ENCODE measurements around the gene ETV7. TPM values are rescaled to one million over a fixed set of nuclear protein-coding genes. Genes with fewer than 3 reads are reported as not detected.

The ETV7 gene
- total and polyA plus RNA-seq, 2 donors (not counting 1 experiment from before 2014, with no cell fraction given) = 0.96 to 2.0 TPM

DNA sequence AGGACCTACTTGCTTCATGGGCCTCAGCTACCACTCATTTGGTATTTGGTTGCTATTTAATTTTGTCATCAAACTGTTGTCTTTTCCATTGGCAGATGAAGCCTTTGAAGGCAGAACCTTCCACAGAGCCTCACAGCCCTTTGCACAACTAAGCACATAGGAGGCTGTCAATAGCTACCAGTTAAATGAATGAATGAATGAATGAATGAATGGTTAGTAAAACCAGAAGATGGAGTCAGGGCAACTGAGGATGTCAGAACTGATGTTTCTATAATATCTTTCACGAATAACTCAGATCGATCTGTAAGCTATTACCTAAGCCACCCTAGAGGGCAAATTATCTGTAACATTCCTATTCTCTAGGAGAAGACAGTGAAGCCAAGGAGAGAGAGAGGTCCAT lies 69.8 kb downstream of the ETV7 start:
- Mint-ChIP-seq H3K9me3 (ENCODE audit: insufficient read depth) (no peaks in the 10 kb centered on the region), H3K27ac (no peak overlapping the region), H3K27me3 (no peaks in the 10 kb centered on the region), H3K4me3 (no peak overlapping the region), H3K4me1 (peaks cover 14% of the 10 kb centered on the region)
- ChIA-PET POLR2A (no interaction called here), CTCF (interaction anchor here (1.1 to 1.3 kb wide), 2 partner anchors 14 to 15 kb away, joined by 3 to 4 read pairs; no protein-coding TSS in a partner anchor)
- Histone ChIP-seq H3K36me3 (replicated peaks in 1 of 2; ENCODE audit: control extremely low read depth in 1 of 2, control insufficient read depth in 1 of 2, extremely low read depth in 1 of 2, insufficient read depth in 2 of 2, low read length in 1 of 2) (no peaks in the 10 kb centered on the region), H4K20me1 (ENCODE audit: control insufficient read depth, insufficient read depth, low read length, poor library complexity, severe bottlenecking) (no peaks in the 10 kb centered on the region), H3K4me1 (ENCODE audit: control insufficient read depth in 2 of 2, insufficient read depth in 2 of 2, low read length in 2 of 2) (peaks cover 10 to 16% of the 10 kb centered on the region in 2 donors), H3K9me3 (ENCODE audit: control extremely low read depth in 1 of 3, control insufficient read depth in 2 of 3, insufficient read depth in 1 of 3, low read length in 2 of 3) (no peaks in the 10 kb centered on the region), H3K79me2 (ENCODE audit: control insufficient read depth, insufficient read depth, low read length) (no peaks in the 10 kb centered on the region), H3K9ac (ENCODE audit: low read length) (no peak overlapping the region), H3K27ac (ENCODE audit: low read length in 2 of 2) (no peak overlapping the region), H3K4me3 (ENCODE audit: control extremely low read depth in 1 of 5, extremely low read depth in 1 of 5, insufficient read depth in 1 of 5, low read depth in 2 of 5, low read length in 4 of 5) (no peak overlapping the region), H3K27me3 (replicated peaks in 1 of 4; ENCODE audit: control extremely low read depth in 1 of 4, control insufficient read depth in 3 of 4, insufficient read depth in 4 of 4, low read length in 3 of 4) (no peaks in the 10 kb centered on the region), H3K4me2 (replicated peaks; ENCODE audit: low read depth, low read length, poor library complexity, severe bottlenecking) (no peak overlapping the region), H2AFZ (ENCODE audit: insufficient read depth, low read depth, low read length, poor library complexity, severe bottlenecking) (no peak overlapping the region)
- WGBS (ENCODE audit: insufficient coverage) = no CpG with 5 or more reads among the region's 2 CpGs
- DNase-seq (no peak), ATAC-seq (ENCODE audit: low read depth) (no peak)
- TF ChIP-seq EZH2 (IDR thresholded peaks at IDR 0.05; ENCODE audit: borderline replicate concordance, insufficient read depth, low read depth, low read length, poor library complexity, severe bottlenecking) = no peak
- TF ChIP-seq, protein P1, sequence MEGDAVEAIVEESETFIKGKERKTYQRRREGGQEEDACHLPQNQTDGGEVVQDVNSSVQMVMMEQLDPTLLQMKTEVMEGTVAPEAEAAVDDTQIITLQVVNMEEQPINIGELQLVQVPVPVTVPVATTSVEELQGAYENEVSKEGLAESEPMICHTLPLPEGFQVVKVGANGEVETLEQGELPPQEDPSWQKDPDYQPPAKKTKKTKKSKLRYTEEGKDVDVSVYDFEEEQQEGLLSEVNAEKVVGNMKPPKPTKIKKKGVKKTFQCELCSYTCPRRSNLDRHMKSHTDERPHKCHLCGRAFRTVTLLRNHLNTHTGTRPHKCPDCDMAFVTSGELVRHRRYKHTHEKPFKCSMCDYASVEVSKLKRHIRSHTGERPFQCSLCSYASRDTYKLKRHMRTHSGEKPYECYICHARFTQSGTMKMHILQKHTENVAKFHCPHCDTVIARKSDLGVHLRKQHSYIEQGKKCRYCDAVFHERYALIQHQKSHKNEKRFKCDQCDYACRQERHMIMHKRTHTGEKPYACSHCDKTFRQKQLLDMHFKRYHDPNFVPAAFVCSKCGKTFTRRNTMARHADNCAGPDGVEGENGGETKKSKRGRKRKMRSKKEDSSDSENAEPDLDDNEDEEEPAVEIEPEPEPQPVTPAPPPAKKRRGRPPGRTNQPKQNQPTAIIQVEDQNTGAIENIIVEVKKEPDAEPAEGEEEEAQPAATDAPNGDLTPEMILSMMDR (IDR thresholded peaks at IDR 0.05) = no peak
- intact Hi-C loops (cut with micrococcal nuclease) = no loop called here

Other genes starting within 250 kb of the ETV7 start
- 29.4 and 29.5 TPM in 2 replicates for gene BRPF3, start 190.9 kb downstream of the ETV7 start, total RNA-seq
- 17.1 and 17.6 TPM in 2 replicates for gene BRPF3, start 190.9 kb downstream of the ETV7 start, polyA plus RNA-seq
- gene PNPLA1, start 117.6 kb downstream of the ETV7 start, total RNA-seq = 0.12 and 0.32 TPM in 2 replicates
- gene PNPLA1, start 117.6 kb downstream of the ETV7 start, polyA plus RNA-seq = 0.10 TPM in 1 of 2 replicates, not detected in the other
- 0.10 TPM in 1 of 2 replicates, not detected in the other for gene BNIP5, start 50.8 kb downstream of the ETV7 start, total RNA-seq
- 0.06 and 0.09 TPM in 2 replicates for gene BNIP5, start 50.8 kb downstream of the ETV7 start, polyA plus RNA-seq
- 0.27 and 0.52 TPM in 2 replicates for gene PXT1, start 55.2 kb upstream of the ETV7 start, total RNA-seq
- 0.09 TPM in 1 of 2 replicates, not detected in the other for gene PXT1, start 55.2 kb upstream of the ETV7 start, polyA plus RNA-seq
- 37.5 and 44.3 TPM in 2 replicates for gene KCTD20, start 55.3 kb upstream of the ETV7 start, total RNA-seq
- gene KCTD20, start 55.3 kb upstream of the ETV7 start, polyA plus RNA-seq = 19.5 and 23.2 TPM in 2 replicates
- gene STK38, start 159.8 kb upstream of the ETV7 start, total RNA-seq = 67.4 and 71.8 TPM in 2 replicates
- gene STK38, start 159.8 kb upstream of the ETV7 start, polyA plus RNA-seq = 26.1 and 29.7 TPM in 2 replicates
- gene SRSF3, start 206.7 kb upstream of the ETV7 start, total RNA-seq = 316 and 331 TPM in 2 replicates
- gene SRSF3, start 206.7 kb upstream of the ETV7 start, polyA plus RNA-seq = 642 and 851 TPM in 2 replicates

All from B cell (primary cell).